CD4-positive, alpha-beta T cell treated with Interleukin-15 for 4 hours (primary cell): ENCODE measurements around the gene FGF14.
A peak's percentile ranks its signal among the peaks of the same experiment; 100 is the strongest.
"Not testable (repeated sequence)": the region's sequence is repeated elsewhere in the genome, so short reads cannot be mapped to it uniquely, and the experiment has no call there.

Experiments
- DNase-seq: peaks from one replicate; pipeline ENCODE4 v3.0.0-alpha.2; 2020; ENCODE audit warnings: low spot score

The FGF14 gene

DNA sequence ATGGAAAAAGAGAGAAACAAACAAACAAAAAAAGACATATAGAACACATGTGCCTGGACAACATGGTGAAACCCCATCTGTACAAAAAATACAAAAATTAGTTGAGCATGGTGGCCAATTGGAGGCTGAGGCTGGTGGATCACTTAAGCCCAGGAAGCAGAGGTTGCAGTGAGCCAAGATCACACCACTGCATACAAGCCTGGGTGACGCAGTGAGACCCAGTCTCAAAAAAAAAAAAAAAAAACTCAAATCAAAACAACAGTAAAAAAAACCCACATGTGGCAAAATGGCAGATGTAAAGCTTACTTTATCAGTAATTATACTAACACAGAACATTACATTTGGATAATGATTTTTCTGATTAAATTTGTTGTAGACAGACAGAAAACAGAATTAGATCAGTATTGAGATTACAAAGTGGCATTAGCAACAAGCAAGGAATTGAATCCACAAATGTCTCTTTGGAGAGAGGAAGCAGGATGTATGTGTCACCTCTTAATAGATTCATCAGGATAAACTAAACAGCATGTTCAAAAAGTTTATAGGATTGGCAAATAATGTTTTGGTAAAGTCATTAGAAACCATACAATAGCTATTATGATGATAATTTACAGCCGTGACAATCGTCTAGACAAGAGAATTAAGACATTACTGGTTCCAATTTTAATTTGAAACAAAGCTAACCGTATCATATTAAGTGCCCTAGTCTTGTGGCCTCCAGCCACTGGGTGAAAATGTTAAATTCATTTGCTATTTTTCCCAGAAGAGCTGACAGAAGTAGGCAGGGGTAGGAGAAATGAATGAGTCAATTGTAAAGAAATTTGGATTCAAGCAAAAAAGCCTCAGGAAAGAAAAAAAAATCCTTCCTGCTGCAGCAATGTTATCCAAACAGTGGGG is 206.0 kb downstream of the FGF14 start:
- no peak for DNase-seq

GRCh38 chr13:102192858-102193257 is 209.0 kb downstream of the FGF14 start:
- DNase-seq = no peak

DNA sequence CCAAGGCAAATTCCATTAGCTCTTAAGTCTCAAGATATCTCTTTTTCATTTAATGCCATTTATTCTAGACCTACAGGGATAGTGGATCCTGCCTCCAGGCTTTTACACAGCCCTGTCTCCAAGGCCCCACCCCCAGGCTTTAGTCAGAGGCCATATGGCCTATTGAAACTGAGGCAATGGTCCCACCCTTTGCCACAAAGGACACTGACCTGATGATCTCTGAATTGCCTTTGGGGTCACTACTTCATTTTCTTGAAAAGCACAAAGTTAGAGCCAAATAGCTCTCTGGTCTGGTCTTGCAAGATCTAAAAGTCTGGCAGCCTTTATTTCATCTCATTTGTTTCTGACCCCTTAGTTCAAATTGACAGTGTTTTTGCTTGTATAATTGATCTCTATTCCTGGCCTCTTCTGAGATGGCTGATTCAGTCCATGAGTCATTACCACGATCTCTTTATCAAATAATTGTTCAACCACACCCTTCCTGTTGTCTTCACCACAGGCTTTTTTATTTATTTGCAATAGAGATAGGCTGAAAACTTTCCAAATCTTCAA is 209.8 kb downstream of the FGF14 start:
- peak; percentile 1 for DNase-seq

- no peak for DNase-seq
Observed at GRCh38 chr13:102190930-102191329, 210.9 kb downstream of the FGF14 start.

- no peak for DNase-seq
Observed at GRCh38 chr13:102187313-102187712, 214.5 kb downstream of the FGF14 start.

DNA sequence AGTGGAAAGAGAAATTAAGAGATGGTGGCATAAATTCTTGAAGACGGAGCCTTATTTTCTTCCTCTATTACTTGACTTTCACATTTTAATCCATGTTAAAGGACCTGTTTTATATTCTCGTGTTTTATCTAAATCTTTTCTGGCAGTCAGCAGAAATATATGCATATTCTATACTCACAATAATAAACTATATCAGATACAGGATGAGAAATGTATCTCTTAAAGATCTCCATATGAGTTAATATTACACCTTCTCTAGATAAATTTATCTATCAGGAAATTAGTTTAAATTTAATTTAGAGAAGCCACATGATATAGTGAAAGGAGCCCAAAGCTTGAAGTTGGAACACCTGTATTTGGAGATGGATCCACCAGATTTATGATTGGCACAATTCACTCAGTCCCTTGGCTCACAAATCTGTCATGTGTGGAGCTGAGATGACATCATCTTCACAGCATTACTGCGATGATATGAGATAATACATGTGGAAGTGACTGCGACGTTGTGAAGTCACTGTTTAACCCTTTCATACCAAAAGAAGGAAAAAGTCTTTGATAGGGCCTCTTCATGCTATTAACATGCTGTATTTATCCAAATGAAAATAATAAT is 216.4 kb downstream of the FGF14 start:
- no peak for DNase-seq

DNA sequence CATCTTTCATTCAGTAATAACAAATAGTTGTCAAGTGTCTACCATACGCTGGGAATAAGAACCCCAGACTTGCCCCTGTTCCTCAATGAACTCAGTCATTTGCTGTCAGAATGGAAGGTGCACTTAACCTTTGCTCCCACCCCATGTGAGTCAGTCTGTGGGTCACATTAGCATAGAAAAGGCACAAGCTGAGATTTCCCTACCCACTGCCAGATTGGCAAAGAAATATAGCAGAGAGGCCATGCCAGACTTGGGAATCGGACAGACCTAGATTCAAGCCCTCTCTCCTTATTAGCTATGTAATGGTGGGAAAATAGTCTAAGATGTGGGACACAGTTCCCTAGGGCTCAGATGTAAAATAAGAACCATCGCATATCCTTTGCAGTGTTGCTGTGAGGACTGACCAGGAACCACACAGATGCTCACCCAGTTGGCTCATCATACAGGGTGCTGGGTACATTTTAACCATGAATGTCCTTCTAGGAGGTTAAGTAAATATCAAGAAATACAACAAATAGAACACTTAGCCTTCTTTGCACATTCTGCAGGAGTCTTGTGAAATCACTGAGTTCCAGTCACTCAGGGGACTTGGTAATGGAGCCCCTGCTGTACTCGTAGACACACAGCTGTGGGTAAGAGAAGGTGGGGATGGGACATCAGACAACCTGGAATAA is 218.2 kb downstream of the FGF14 start:
- no peak for DNase-seq

DNA sequence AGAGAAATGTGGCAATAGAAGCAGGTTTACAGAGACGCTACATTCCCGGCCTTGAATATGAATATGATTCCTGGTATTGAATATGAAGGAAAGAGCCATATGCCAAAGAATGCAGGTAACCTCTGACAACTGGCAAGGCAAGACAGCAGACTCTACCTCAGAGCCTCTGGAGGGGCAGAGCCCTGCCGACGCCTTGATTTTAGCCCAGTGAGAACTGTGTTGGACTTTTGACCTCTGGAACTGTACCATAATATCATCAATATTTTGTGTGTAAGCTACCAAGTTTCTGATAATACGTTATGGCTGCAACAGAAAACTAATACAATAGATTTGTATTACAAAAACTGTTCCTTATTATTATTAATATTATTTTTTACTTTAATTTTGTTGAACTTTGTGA is 219.7 kb downstream of the FGF14 start:
- no peak for DNase-seq

DNA sequence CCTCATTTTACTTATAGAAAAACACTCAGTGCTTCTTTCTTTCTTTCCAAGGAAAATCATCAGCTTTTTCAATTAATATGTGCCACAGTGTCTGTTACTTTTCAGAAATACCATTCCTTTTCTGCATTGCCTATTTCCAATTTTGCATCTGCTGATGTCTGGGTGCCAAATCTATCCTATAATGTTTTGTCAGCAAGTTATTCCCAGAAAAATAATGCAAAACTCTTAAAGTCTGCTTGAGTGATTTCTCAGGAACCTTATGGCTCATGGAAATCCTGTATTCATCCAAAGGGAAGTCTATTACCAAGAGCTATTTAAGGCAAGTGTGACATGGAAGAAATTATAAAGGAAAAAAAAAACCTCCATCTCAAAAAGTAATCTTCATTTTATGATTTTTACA is 224.4 kb downstream of the FGF14 start:
- DNase-seq = no peak

GRCh38 chr13:102176846-102177245 is 225.0 kb downstream of the FGF14 start:
- no peak for DNase-seq

GRCh38 chr13:102172406-102172805 is 229.4 kb downstream of the FGF14 start:
- no peak for DNase-seq

DNA sequence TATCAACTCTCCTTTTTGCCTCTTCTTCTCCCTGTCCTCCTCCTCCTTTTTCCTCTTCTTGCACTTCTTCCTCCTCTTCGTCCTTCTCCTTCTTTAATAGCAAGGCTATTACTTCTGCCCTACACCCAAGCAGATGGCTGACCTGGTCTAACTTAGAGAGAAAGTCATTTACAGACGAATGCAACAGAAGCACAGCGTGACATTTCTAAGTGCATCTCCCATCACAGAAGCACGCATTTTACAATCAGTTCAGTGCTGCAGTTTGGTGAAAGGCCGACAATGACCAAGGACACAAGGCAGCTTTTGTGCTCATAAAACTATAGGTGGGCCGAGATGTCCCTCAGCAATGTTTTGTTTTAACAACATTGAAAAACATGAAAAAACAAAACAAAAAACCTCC is 231.5 kb downstream of the FGF14 start:
- DNase-seq = no peak

DNA sequence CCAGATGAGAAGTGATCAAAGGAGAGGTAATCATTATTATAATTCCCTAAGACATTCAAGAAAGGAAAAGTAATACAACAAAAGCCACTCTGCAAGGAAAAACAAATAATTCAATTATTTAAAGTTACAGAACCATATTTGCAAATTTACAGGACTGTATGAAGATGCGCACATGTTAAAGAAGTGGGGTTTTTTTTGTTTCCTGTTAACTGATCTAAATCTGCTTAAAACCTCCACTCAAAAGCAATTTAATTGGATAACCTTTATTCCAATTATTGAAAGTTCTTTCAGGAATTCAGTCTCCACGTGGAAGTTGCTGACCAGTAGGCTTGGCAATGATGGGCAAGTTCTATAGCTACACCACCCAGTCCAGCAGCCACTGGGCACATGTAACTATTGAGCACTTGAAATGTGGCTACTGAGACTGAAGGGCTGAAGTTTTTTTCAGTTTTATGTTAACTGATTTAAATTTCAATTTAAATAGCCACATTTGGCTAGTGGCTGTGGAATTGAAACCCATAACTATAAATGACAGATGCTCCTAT is 232.3 kb downstream of the FGF14 start:
- DNase-seq = no peak

- no peak for DNase-seq
Observed at GRCh38 chr13:102152790-102153189, 249.1 kb downstream of the FGF14 start.

DNA sequence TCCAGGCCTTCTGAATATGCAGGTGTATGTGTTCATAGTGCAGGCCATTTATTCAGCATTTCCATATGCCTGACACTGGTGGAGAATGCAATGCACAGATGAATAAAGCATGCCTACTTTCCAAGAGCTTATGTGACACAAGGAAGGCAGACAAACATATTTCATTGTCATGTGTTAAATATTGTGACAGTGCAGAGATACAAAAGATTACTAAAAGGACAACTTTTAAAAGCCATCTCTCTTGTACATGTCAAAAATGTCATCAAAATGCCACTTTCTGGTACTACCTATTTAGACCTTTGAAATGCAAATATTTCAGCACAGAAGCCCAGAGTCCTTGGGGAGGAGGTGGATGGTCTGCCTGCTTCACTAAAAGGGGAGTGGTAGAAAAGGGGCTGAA is 254.5 kb downstream of the FGF14 start:
- no peak for DNase-seq

DNA sequence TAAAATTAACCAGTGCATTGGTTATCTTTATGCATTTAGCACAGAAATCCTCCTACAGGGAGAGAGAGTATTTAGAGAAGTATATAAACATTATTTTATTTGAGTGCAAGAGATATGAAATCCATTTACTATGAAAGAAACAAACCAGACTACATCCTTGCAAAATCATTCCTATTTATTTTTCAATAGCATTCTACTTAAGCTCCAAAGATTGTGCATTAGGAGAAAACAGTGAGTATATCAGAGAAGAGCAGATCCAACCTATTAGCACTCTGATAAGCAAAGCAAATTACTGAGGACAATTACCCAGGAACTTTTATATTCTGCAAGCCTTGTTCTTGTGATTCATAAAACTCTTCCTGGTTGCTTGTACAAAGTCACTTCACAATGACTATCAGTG is 256.1 kb downstream of the FGF14 start:
- DNase-seq = no peak

GRCh38 chr13:102142473-102142826 is 259.4 kb downstream of the FGF14 start:
- no peak for DNase-seq

DNA sequence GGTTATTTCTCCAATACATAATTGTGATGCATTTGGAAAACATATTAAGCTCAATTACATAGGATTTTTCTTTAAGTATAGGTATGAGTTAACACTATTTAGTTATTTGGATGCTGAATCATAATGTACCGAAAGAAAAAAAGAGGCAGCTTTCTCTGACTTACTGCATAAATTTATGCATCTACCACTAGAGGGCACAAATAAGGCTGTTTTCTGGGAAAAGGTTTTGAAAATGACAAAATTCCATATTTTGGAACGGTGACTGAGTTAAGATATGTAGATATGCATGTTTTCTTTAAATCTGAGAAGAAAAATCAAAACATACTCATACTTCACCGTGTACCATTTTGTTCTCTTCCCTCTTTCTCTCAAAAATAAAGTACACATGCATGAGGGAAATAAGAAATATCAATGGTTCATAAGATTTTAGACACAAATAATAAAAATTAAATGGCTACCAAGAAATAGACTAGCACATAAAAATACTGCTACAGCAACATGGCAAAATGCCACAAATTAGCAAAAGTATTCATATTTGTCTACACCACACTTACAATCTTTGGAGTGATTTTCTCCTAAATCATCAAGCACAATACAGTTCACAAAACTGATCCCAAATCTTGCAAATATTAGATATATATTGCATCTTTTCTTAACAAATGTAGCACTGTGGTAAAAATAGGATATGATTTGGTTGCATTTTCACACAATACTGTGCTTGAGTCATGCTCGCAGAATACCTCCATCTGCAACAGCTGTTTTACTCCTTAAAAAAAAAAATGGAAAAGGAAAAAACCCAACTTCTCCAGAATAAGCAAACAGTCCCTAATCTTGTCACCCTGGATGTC is 260.0 kb downstream of the FGF14 start:
- DNase-seq = no peak

DNA sequence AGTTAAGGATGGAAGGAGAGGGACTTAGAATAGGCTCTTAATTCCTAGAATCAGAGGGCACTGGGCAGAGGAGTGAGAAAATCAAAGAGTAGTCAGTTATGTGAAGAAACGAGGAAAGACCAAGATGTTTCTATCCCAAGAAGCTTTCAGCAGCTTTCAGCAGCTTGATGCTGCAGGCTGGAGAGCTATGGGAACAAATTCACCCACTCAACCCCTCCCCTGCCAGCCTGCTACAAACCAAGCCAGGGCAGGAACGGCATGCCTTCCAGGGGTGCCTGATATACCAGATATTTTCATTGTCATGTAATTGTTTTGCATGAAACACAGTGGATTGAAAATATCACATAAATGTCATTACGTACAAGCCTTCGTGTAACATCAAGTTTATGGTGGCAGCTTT is 262.2 kb downstream of the FGF14 start:
- DNase-seq = no peak

GRCh38 chr13:102138635-102139190 is 263.1 kb downstream of the FGF14 start:
- DNase-seq = no peak

- DNase-seq = not testable (repeated sequence)
Observed at GRCh38 chr13:102137904-102138303, 263.9 kb downstream of the FGF14 start.
